WI38 (cell line): Measurements from ENCODE around the gene GXYLT1.

ENCODE experiments used
- H3K4me3 ChIP-seq: 2 replicates; pipeline ENCODE4 v1.5.1; 2011; ENCODE audit warnings: low read depth, mild to moderate bottlenecking, control low read depth, low read length
- TF ChIP-seq, protein P1 (sequence below): IDR thresholded peaks from 2 replicates; pipeline ENCODE4 v1.5.1; 2012; ENCODE audit warnings: low read depth, mild to moderate bottlenecking, control low read depth, low read length

GXYLT1 gene

DNA sequence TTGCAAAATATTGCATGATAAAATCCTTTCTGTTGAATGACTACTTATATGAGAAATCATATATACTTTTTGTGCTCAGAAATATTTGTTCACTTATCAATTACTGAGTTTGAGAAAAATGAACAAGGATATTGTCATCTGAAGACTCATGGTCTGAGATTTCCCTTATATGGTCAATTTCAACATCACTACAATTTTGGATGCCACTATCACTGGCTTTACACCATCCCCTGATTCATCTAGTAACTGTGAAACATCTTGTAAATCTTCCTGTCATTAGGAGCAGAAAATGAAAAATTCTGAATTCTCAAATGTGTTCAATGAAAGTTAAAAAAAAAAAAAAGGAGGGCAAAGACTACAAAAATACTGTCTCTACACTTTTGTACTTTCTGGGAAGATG lies 21.8 kb upstream of the GXYLT1 start:
- no peak overlapping the region for H3K4me3 ChIP-seq
- TF ChIP-seq, protein P1, sequence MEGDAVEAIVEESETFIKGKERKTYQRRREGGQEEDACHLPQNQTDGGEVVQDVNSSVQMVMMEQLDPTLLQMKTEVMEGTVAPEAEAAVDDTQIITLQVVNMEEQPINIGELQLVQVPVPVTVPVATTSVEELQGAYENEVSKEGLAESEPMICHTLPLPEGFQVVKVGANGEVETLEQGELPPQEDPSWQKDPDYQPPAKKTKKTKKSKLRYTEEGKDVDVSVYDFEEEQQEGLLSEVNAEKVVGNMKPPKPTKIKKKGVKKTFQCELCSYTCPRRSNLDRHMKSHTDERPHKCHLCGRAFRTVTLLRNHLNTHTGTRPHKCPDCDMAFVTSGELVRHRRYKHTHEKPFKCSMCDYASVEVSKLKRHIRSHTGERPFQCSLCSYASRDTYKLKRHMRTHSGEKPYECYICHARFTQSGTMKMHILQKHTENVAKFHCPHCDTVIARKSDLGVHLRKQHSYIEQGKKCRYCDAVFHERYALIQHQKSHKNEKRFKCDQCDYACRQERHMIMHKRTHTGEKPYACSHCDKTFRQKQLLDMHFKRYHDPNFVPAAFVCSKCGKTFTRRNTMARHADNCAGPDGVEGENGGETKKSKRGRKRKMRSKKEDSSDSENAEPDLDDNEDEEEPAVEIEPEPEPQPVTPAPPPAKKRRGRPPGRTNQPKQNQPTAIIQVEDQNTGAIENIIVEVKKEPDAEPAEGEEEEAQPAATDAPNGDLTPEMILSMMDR = no peak

DNA sequence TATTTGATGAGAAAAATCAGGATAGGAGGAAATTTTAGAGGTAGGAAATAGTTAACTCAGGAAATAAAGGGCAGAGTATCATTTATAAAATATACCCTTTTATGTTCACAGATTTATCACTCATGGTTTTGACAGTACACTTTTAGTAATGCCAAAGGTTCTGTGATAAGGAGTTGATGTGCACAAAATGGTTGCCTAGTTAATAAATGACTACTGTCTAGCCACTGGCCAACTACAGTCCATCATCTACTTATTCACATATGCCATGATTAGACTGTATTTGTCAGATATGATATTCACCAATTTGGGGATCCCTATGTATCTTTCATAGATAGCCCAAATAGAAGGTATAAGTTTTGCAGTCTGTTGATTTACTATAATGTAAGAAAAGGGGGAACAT lies 19.2 kb upstream of the GXYLT1 start:
- TF ChIP-seq, protein P1 = no peak
- no peak overlapping the region for H3K4me3 ChIP-seq

DNA sequence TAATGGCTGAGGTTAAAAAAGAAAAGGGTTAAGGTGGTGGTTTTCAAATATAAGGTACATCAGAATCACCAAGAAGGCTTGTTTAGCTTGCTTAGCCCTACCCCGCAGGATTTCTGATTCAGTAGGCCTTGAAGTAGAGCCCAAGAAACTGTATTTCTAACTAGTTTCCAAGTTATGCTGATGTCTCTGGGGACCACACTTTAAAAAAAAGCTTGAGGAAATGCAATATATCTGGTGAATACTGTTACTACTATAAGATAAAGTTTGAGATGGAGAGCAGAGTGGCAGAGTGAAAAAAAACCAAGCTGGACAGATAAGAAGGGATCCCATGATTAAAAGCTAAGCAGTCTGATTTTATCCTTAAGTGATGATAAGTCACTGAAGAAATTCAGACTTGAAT lies 18.3 kb upstream of the GXYLT1 start:
- H3K4me3 ChIP-seq = no peak overlapping the region

DNA sequence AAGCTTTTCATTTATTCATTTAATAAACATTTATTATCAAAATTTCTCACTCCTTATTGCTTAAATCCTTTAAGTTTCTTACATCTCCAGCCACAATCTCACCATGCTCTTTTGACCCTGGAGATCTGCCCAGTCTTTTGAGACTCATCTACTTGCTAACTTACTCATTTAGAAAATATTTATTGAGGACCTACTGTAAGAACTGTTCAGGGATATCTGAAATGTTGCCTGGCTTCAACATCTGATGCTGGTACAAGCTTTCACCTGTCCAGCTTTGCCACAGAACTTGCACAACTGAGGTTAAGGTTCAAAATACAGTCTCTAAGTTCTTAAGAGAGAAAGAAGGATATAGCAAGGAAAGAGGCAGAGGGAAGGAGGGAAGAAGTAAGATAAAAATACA lies 17.5 kb upstream of the GXYLT1 start:
- TF ChIP-seq, protein P1 = no peak
- H3K4me3 ChIP-seq = no peak overlapping the region

More for the DNA sequence above, 18.3 kb upstream of the GXYLT1 start:
- TF ChIP-seq, protein P1 = no peak

DNA sequence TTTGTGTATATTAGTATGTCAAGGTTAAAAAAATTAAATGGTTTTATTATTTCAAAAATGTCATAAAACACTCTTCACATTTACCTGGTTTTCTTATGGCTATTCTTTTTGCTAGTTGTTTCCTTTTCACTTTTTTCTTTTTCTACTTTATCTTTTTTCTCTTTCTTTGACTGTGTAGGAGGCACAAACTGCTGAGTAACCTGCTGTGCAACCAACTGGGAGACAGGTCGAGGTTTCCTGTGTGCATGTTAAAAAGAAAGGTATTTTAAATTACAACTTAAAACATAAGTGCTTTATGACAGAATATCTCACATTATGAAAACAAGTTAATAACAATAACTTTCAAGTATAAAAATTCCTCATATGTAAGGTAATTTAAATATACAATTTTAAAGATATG lies 16.9 kb upstream of the GXYLT1 start:
- H3K4me3 ChIP-seq = no peak overlapping the region
- TF ChIP-seq, protein P1 = no peak

DNA sequence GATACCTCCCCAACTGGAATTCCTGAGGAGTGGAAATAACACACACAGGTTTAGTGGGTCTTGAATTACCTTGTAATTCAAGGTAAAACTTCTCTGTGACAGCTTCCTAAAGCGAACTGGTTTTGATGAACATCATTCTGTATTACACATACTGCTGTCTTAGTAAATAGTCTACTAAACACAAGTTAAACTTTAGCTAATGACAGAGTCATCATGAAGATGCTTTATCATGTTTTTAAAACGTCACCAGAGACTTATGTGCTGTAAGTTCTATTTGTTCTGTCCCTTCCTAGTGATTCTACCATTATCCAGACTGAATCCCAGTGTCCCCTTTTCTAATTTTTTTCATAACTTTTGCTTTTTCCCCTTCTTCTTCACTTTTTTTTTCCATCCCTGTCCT lies 11.6 kb upstream of the GXYLT1 start:
- TF ChIP-seq, protein P1 = no peak
- H3K4me3 ChIP-seq = no peak overlapping the region

DNA sequence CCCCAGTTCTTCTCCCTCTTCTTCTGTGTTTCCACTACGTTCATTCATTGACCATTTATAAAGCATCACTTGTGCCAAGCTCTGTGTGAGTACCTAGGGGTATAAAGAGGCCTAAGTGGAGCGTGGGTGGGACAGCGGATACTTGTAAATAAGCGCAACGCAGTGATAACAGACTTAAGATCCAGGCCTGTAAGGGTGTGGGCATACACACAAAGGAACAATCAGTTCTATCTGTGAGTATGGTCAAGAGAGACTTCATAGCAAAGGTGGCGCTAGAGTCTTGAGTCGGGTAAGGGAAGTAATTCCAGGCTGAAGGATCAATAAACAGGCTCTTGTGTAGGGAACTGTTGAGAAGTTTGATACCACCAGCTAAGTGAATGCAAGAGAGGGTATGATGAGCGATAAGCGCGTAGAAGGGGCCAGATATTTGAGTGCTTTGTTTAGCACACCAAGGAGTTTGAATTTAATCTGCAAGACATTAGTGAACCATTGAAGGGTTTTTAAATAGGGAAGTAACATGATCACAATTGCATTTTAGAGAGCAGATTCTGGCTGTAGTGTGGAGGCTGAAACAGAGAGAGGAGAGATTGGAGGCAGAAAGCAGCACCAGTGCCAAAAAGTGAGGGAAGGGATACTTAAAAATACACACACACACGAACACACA lies 1.0 kb upstream of the GXYLT1 start:
- H3K4me3 ChIP-seq = no peak overlapping the region
- TF ChIP-seq, protein P1 = no peak
